Fibroblast of lung (primary cell): Measurements from ENCODE around the gene PBX4. TPM values are rescaled to one million over a fixed set of nuclear protein-coding genes. Genes with fewer than 3 reads are reported as not detected.

ENCODE experiments used
- DNase-seq, 2 donors: peaks; one replicate each; pipeline versions ENCODE4 v3.0.0 to v3.0.0-alpha.2; 2010; ENCODE audit warnings: low read depth in 2 of 2
- H2AFZ ChIP-seq: 2 replicates; pipeline ENCODE4 v1.5.1; 2012; ENCODE audit warnings: low read length, control low read depth, inconsistent platforms
- H3K27ac ChIP-seq: 2 replicates; pipeline ENCODE4 v1.5.1; 2011; ENCODE audit warnings: low read length, control low read depth; ENCODE audit not compliant: insufficient read depth
- H3K27me3 ChIP-seq: 2 replicates; pipeline ENCODE4 v1.5.1; 2011; ENCODE audit warnings: mild to moderate bottlenecking, low read length; ENCODE audit not compliant: control insufficient read depth, insufficient read depth
- H3K36me3 ChIP-seq: 2 replicates; pipeline ENCODE4 v1.5.1; 2011; ENCODE audit warnings: low read length; ENCODE audit not compliant: control insufficient read depth, insufficient read depth
- H3K4me1 ChIP-seq: 2 replicates; pipeline ENCODE4 v1.5.1; 2011; ENCODE audit warnings: low read length; ENCODE audit not compliant: control insufficient read depth, insufficient read depth; ENCODE audit errors: extremely low read depth
- H3K4me2 ChIP-seq: 2 replicates; pipeline ENCODE4 v1.5.1; 2011; ENCODE audit warnings: low read length, control low read depth; ENCODE audit not compliant: insufficient read depth; ENCODE audit errors: extremely low read depth
- H3K4me3 ChIP-seq, 4 experiments: fragments of 200-600 bp in 1 of 4; sonication (generic) in 1 of 4; replicated peaks in 1 of 4; 2 replicates each; pipeline ENCODE4 v1.5.1; 2011 to 2016; ENCODE audit warnings: low read length in 4 of 4, low read depth in 3 of 4, mild to moderate bottlenecking in 3 of 4, control low read depth in 2 of 4, inconsistent platforms in 1 of 4, mixed read lengths in 1 of 4; ENCODE audit not compliant: insufficient read depth in 1 of 4; ENCODE audit errors: control extremely low read depth in 1 of 4
- H3K79me2 ChIP-seq: 2 replicates; pipeline ENCODE4 v1.5.1; 2012; ENCODE audit warnings: mild to moderate bottlenecking, low read length, inconsistent platforms; ENCODE audit not compliant: control insufficient read depth, insufficient read depth
- H3K9ac ChIP-seq: 2 replicates; pipeline ENCODE4 v1.5.1; 2011; ENCODE audit warnings: mild to moderate bottlenecking, low read length, control low read depth; ENCODE audit not compliant: insufficient read depth
- H3K9me3 ChIP-seq: 2 replicates; pipeline ENCODE4 v1.5.1; 2012; ENCODE audit warnings: low read depth, low read length; ENCODE audit not compliant: control insufficient read depth, insufficient read depth
- H4K20me1 ChIP-seq: 2 replicates; pipeline ENCODE4 v1.5.1; 2011; ENCODE audit warnings: low read length; ENCODE audit not compliant: control insufficient read depth, insufficient read depth; ENCODE audit errors: extremely low read depth
- EZH2 ChIP-seq: IDR thresholded peaks from 2 replicates; pipeline ENCODE4 v1.5.1; 2012; ENCODE audit warnings: low read length, control low read depth, mild to moderate bottlenecking; ENCODE audit errors: missing control alignments
- polyA plus RNA-seq, 2 donors: library from polyadenylated mRNA; depleted of rRNA in 1 of 2; stranded (reverse) in 1 of 2; unstranded in 1 of 2; fragments of >200 nt; gene quantifications; 2 replicates each; pipeline ENCODE4 v1.2.1, GENCODE V29; 2011 to 2012; ENCODE audit warnings: missing spikeins in 1 of 2
- total RNA-seq: library from RNA; depleted of rRNA; stranded (reverse); fragments of >200 nt; gene quantifications from 2 replicates; pipeline ENCODE4 v1.2.1, GENCODE V29; 2014
- TF ChIP-seq, protein P1 (sequence below), 2 donors: IDR thresholded peaks in 1 of 2; conservative IDR thresholded peaks in 1 of 2; 1 replicate in 1 of 2; 2 replicates in 1 of 2; pipeline ENCODE4 v1.5.1; 2011 to 2012; ENCODE audit warnings: low read length in 2 of 2, control low read depth in 1 of 2, inconsistent platforms in 1 of 2, low read depth in 1 of 2, mild to moderate bottlenecking in 1 of 2

Gene PBX4
- total and polyA plus RNA-seq, 2 donors (not counting 1 experiment from before 2014, with no cell fraction given), result 0.39 to 1.7 TPM

- H3K27me3 ChIP-seq, result peaks cover 3% of the 10 kb centered on the region
- no peak overlapping the region for H3K4me2 ChIP-seq
- no peaks in the 10 kb centered on the region for H3K79me2 ChIP-seq
- H3K27ac ChIP-seq, result no peak overlapping the region
- DNase-seq, result no peak
- H3K36me3 ChIP-seq, result no peaks in the 10 kb centered on the region
- H4K20me1 ChIP-seq, result no peaks in the 10 kb centered on the region
- no peaks in the 10 kb centered on the region for H3K9me3 ChIP-seq
- H3K9ac ChIP-seq, result no peak overlapping the region
- H2AFZ ChIP-seq, result no peak overlapping the region
- no peak overlapping the region for H3K4me3 ChIP-seq
- no peaks in the 10 kb centered on the region for H3K4me1 ChIP-seq
- no peak for TF ChIP-seq EZH2
- TF ChIP-seq, protein P1, sequence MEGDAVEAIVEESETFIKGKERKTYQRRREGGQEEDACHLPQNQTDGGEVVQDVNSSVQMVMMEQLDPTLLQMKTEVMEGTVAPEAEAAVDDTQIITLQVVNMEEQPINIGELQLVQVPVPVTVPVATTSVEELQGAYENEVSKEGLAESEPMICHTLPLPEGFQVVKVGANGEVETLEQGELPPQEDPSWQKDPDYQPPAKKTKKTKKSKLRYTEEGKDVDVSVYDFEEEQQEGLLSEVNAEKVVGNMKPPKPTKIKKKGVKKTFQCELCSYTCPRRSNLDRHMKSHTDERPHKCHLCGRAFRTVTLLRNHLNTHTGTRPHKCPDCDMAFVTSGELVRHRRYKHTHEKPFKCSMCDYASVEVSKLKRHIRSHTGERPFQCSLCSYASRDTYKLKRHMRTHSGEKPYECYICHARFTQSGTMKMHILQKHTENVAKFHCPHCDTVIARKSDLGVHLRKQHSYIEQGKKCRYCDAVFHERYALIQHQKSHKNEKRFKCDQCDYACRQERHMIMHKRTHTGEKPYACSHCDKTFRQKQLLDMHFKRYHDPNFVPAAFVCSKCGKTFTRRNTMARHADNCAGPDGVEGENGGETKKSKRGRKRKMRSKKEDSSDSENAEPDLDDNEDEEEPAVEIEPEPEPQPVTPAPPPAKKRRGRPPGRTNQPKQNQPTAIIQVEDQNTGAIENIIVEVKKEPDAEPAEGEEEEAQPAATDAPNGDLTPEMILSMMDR (conservative IDR thresholded peaks at IDR 0.05 in 1 of 2, IDR thresholded peaks at IDR 0.05 in 1 of 2; ENCODE audit: low read depth in 1 of 2, low read length in 2 of 2), result no peak
Observed at GRCh38 chr19:19535311-19536191, 82.9 kb downstream of the PBX4 start.

- Histone ChIP-seq H2AFZ (no peak overlapping the region), H4K20me1 (no peaks in the 10 kb centered on the region), H3K79me2 (no peaks in the 10 kb centered on the region), H3K4me1 (no peaks in the 10 kb centered on the region), H3K4me2 (no peak overlapping the region), H3K9me3 (no peaks in the 10 kb centered on the region), H3K36me3 (no peaks in the 10 kb centered on the region), H3K27ac (no peak overlapping the region), H3K4me3 (no peak overlapping the region), H3K9ac (no peak overlapping the region), H3K27me3 (peaks cover 3% of the 10 kb centered on the region)
- no peak for DNase-seq
- TF ChIP-seq, protein P1 (conservative IDR thresholded peaks at IDR 0.05 in 1 of 2, IDR thresholded peaks at IDR 0.05 in 1 of 2; ENCODE audit: low read depth in 1 of 2, low read length in 2 of 2), result no peak
- no peak for TF ChIP-seq EZH2
Observed at GRCh38 chr19:19534556-19535265, 83.8 kb downstream of the PBX4 start.

DNA sequence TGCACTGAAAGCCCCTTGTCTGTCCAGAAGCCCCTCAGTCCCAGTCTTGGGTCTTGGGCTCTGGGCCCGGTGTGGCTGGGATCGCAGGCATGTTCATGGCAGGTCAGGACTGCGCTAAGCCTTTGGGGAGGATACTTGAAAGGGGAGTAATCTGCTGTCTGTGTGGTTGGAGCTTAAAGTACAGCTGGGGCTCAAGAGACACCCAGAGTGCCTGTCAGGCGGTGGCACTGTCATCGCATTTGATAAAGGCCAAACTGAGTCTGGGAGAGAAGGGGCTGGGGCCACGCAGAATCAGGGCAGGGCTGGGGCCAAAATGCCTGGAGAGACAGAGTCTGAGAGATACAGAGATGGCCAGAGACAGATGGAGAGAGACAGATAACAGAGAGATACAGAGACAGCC, 84.6 kb downstream of the PBX4 start:
- no peaks in the 10 kb centered on the region for H3K4me1 ChIP-seq
- no peak overlapping the region for H3K27ac ChIP-seq
- H3K4me2 ChIP-seq, result no peak overlapping the region
- H3K9me3 ChIP-seq, result no peaks in the 10 kb centered on the region
- H3K79me2 ChIP-seq, result no peaks in the 10 kb centered on the region
- TF ChIP-seq EZH2, result no peak
- TF ChIP-seq, protein P1 (conservative IDR thresholded peaks at IDR 0.05 in 1 of 2, IDR thresholded peaks at IDR 0.05 in 1 of 2; ENCODE audit: low read depth in 1 of 2, low read length in 2 of 2), result no peak
- H3K9ac ChIP-seq, result no peak overlapping the region
- H3K27me3 ChIP-seq, result no peaks in the 10 kb centered on the region
- no peaks in the 10 kb centered on the region for H4K20me1 ChIP-seq
- DNase-seq, result no peak
- no peak overlapping the region for H3K4me3 ChIP-seq
- H2AFZ ChIP-seq, result no peak overlapping the region
- no peaks in the 10 kb centered on the region for H3K36me3 ChIP-seq
